GM18519 (cell line): Measurements from ENCODE around the gene CCN5.

ENCODE experiments used
- ATAC-seq: cut with Tn5 transposase; IDR thresholded peaks from one replicate; pipeline ENCODE4 v1.9.1; 2021; ENCODE audit warnings: mild to moderate bottlenecking, moderate library complexity; ENCODE audit not compliant: unreplicated experiment, low FRiP score

CCN5 gene

DNA sequence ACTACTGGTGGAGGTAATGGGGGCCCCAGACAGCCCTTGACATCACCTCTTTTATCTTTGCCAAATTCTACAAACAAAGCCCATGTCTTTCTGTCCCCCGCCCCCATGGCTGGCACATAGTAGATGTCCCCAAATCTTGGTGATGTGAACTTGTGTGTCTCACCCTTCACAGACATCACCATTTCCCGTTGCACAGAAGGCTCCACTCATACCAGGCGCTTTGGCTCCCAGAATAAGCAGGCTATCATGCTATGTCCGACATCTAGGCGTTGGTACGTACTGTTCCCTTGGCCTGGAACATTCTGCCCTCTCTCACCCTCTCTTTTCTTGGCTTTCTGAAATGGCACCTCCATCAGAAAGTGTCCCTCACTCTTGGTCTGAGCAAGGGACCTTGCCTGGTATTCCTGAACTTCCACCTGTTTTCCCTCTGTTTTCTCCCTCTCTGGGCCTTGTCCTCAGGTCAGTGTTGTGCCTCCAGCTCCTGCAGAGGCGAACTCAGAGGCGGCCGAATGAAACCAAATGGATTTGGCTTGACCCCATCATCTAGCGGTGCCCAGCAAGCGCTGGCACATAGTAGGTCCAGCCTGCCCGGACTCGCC, 968 bp upstream of the CCN5 start:
- ATAC-seq, result no peak

DNA sequence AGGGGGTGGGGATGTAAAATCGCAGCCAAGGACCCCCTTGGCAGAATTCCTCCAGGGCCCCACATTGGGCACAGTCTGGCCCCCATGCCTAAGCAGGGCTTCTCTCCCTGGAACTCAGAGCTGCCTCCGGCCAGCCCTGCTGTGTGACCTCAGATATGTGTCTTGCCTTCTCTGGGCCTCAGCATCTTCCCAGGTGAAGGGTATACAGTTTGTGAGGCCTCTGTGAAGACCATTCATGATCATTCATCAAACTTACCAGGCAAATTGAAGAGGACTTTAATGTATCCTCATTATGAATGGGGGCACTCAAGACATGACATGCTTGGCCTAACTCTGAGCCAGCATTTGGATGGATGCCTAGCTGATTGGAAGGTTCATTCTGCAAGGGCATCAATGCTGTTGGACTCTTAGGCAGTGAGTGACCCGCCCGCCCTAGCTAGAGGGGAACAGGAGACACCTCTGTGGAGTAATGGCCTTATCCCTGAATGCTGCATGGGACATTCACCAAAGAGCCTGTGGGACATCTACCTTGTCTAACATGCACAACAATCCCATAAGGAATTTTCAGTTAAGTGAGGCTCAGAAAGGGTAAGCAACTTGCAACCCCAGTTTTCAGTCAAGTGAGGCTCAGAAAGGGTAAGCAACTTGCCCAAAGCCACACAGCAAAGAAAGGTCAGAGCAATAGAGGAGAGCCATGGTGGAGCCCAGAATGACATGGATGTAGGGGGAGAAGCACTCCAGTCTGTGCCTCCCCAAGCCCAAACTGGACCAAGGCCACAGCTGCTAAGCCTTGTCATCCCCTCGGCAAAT, 535 bp downstream of the CCN5 start:
- no peak for ATAC-seq

DNA sequence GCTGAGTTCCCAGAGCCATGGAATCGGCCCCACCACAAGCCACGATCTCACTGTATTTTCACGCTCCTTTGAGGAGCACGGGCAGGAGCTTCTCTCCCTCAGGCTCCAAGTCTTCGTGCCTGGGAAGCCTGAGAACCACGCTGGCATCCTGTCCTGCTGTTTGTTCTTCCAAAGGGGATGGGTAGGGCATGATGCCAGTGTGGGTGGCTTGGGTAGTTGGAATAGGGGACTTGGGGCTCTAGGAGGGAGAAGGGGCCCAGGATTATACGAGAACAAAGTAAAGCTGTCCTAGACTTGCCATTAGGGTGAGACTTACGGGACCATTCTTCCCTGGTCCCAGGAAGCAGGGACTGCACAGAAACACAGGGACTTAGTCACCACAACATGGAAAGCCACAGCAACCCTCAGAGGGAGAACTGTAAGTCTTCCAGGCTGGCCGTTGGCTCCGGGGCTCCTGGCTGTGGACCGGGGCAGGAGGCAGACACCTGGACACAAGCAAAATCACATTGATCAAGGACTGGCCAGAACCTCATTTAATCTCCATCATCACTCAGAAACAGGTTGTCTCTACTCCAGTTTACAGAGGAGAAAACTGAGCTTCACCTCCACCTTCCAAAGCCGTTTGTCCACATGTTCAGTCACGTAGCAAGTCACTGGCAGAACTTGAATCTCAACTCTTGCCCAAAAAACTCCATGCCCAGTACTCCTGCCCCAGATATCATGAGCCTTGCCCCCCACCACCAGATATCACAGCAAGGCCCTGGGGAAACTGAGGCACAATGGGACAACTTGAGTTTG, 1.3 kb downstream of the CCN5 start:
- no peak for ATAC-seq

DNA sequence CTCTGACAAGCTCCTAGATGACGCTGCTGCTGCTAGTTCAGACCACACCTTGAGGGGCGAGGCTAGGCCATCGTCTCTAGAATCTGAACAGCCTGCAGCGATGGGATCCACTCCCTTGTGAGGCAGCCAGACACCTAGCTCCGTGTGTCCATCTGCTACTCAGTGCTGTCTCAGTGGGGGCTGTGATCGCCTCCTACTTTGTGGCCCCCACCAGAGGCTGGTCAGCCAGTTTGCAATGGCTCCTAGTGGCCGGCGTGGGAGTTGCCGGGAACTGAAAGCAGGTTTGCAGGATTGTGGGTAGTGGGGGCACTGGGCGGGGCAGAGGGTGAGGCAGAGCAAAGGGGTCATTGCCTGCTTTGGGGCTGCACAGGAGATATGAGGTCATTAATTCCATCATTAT, 2.8 kb downstream of the CCN5 start:
- no peak for ATAC-seq

DNA sequence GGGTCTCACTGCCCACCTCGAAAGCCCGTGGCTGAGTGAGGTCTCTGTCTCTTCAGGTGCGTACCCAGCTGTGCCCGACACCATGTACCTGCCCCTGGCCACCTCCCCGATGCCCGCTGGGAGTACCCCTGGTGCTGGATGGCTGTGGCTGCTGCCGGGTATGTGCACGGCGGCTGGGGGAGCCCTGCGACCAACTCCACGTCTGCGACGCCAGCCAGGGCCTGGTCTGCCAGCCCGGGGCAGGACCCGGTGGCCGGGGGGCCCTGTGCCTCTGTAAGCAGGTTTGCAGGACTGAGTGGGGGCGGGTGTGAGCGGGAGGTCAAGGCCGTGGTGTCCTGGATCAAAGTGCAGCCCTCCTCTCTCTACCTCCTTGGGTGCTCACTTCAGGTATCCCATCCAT, 4.7 kb downstream of the CCN5 start:
- no peak for ATAC-seq

DNA sequence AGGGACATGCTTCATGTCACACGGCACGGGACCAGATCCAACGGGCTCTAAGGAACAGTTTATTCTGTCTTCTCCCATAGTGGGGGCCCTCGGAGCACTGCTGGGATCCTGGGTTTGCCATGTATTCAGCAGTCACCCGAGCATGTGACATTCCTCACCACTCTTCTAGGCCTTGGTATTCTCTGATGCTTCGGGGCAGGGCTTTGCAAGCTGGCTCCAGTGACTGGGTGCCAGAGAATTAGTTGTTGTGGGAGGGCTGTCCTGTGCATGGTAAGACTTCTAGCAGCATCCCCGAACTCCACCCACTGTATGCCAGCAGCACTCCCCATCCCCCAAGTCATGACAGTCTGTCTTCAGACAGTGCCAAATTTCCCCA, 5.4 kb downstream of the CCN5 start:
- ATAC-seq, result no peak

DNA sequence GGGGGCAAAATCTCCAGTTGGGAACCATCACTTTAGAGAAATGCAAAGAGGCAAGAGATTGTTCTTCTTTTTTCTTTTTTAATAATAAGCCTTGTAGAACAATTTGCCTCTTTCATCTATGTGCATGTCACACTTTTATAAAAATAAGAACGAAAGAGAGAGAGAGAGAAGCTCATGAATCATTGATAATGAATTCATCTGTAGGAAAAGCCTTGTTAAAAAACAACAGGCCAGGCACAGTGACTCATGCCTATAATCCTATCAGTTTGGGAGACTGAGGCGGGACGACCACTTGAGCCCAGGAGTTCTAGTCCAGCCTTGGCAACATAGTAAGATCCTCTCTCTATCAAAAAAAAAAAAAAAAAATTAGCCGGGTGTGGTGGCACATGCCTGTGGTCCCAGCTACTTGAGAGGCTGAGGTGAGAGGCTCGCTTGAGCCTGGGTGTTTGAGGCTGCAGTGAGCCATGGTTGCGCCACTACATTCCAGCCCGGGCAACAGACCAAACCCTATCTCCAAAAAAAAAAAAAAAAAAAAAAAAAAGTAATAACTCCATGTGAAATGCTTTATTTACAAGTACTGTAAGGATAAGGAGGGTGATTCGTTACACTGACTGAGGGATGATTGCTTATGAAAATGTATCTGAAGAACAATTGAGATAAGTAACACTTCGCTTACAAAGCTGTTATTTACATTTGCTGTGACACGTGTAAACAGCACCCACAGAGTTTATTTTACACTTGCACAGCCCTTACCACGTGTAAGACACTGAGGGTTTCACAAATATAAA, 6.0 kb downstream of the CCN5 start:
- ATAC-seq, result no peak

DNA sequence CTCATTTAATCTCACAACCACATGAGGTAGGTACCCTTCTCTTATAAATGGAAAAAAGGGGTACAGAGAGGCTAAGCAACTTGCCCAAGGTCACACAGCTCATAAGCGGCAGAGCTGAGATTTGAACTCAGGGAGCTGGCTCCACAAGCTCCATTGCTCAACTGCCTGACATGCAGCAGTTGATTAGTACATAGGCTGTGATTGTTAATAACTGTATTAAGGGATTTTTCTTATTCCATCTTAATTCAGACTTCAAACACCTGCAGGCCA, 6.6 kb downstream of the CCN5 start:
- no peak for ATAC-seq

DNA sequence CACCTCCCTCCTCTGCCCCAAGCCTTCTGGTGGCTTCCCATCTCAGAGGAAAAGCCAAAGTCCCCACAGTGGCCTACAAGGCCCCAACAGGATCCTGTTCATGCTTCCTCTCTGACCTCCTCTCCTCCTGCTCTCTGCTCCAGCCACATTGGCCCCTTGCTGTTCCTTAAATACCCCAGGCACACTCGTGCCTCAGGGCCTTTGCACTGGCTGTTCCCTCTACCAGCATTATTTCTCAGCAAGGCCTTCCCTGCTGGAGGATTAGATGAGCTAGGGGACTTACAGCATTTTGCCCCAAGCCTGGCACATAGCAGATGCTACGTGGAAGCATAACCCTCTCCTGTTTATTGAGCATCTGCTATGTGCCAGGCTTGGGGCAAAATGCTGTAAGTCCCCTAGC, 7.8 kb downstream of the CCN5 start:
- ATAC-seq, result no peak

DNA sequence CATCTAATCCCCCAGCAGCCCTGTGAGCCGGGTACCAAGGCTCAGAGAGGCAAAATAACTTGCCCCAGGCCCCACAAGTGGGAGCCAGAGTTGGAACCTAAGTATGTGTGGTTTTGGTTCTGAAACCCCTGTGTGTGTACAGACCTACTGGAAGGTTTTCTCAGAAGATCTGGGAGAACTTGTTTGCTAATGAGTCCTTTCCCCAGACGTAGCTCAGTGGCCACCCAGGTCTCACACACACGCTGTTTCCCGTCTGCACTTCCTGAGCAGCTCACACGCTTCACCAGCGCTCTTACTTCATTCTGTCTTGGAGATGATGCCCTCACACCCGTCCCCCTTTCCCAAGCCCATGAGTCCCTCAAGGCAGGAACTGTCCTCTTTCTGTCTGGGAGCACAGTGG, 8.2 kb downstream of the CCN5 start:
- ATAC-seq, result no peak

DNA sequence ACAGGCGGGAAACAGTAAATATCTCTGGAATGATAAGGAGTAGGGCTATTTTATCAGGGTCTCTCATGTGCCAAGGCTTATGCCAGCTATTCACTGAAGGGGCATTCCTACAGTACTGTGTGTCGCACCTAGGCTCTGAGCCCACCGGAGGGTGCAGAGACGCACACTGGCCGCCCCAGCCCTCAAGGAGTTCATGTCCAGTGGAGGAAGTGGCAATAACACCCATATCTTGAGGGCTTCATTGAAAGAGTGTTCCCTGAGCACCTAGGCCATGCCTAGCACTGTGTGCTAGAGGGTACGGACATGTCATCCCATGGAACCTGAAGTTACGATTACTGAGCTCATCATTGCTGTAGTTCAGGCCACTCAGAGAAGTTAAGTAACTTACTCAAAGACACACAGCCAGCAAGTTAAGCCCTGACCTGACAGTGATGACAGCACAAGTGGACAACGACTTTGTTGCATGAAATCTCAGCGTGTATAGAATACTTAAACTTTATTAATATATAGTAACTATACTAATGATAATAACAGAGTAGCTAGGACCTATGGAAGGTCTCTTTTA, 8.7 kb downstream of the CCN5 start:
- ATAC-seq, result no peak

DNA sequence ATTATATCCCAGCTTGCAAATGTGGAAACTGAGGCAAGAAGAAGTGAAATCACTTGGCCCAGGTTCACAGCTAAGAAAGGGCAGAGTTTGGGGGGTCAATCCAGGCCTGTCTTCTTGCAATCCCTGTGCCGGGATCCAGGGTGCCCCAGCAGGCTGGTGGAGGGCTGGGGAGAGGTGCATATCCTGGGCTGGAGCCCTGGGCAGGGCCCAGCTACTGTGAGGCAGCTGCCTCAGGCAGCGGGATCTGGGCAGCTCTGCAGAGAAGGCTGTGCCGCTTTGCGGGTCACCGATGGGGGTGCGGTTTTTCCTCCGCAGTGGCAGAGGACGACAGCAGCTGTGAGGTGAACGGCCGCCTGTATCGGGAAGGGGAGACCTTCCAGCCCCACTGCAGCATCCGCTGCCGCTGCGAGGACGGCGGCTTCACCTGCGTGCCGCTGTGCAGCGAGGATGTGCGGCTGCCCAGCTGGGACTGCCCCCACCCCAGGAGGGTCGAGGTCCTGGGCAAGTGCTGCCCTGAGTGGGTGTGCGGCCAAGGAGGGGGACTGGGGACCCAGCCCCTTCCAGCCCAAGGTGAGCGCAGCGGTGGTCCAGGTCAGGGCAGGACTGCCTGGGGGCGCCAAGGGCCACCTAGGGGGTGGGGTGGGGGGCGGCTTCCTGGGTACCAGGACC, 9.4 kb downstream of the CCN5 start:
- no peak for ATAC-seq

DNA sequence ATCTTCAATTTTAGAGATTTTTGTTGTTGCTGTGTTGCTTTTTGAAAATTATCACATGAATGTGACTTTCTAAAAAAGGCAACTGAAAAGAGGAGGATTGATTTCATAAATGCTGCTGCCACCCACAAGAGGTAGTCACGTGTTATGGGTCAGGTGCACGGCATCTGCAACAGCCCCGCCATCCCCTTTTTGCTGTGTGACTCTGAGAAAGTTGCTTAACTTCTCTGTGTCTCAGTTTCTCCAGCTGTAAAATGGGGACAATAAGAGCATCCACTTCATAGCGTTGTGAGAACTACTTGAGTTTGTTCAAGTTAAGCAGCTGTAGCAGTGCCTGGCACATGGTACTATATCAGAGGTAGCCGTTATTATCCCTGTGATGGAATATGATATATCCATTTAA, 10.7 kb downstream of the CCN5 start:
- no peak for ATAC-seq

DNA sequence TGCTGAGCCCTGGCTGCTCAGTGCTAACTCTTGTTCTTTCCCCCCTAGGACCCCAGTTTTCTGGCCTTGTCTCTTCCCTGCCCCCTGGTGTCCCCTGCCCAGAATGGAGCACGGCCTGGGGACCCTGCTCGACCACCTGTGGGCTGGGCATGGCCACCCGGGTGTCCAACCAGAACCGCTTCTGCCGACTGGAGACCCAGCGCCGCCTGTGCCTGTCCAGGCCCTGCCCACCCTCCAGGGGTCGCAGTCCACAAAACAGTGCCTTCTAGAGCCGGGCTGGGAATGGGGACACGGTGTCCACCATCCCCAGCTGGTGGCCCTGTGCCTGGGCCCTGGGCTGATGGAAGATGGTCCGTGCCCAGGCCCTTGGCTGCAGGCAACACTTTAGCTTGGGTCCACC, 11.9 kb downstream of the CCN5 start:
- ATAC-seq, result no peak

DNA sequence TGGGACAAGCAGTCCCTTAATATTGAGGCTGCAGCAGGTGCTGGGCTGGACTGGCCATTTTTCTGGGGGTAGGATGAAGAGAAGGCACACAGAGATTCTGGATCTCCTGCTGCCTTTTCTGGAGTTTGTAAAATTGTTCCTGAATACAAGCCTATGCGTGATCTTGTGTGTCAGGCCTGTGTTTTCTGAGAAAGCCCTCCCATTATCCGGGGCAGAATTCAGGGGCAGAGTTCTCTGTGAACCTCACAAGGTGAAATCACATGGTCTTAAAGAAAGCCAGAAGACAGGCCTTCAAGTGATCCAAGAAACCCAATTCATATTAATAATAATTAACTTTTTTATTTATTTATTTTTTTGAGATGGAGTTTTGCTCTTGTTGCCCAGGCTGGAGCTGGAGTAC, 12.5 kb downstream of the CCN5 start:
- no peak for ATAC-seq

DNA sequence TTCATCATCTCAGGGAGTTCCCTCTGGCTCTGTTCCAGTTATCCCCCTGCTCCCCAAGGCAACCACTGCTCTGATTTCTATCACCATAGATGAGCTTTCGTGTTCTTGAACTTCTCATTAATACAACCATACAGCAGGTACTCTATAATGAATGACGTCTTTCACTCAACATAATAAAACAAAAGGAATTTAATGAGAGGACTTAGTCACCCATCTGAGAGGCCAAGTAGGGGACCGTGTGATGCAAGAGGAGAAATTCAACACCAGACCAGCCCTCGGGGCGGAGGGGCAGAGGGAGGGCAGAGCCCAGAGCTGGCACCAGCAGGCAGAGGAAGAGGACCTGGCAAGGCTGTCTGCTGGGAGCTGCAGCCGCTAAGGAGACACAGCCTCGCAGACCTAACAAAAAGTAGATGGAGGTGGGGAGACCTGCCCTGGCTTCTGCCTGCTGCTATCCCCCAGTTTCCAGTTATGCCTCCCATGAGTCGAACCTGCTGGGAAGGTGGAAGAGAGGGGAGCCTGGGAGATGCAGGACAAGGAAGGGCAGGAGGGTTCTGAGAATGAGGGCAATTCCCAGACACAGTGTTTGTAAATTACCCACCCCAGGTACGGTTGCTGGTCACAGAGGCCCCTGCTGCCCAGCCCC, 13.8 kb downstream of the CCN5 start:
- no peak for ATAC-seq

DNA sequence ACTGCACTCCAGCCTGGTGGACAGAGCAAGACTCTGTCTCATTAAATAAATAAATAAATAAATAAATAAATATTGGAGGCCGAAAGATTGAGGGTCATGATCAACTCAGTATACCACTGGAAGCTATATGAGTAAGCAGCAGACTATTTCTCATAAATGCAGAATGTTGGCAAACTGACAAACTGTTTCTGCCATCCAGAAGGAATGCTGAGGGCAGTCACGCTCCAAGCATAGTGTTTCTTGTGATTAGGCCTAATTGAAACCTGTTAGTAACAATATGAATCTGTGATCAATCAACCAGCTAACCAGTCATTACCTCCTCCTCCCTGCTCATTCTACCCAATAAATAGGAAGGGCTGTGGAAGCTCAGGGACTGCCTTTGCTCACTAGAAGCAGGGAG, 15.3 kb downstream of the CCN5 start:
- no peak for ATAC-seq

DNA sequence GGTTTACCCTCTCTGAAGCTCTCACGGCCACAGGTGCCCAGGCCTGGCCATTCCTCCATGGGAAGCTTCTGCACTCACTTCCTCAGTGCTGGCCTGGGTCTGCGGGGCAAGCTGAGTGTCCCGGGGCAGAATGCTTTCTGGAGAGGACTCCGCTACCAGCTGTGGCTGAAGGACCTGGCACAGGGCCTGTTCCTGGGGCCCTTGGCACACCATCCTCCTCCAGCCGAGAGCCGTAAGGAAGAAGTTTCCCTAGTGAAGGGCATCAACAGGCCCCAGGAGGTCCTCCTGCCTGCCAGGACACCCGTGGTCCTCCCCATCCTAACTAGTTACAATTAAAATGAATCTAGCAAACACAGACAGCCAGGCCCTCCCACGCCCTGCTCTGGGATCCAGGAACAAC, 16.5 kb downstream of the CCN5 start:
- ATAC-seq, result no peak

DNA sequence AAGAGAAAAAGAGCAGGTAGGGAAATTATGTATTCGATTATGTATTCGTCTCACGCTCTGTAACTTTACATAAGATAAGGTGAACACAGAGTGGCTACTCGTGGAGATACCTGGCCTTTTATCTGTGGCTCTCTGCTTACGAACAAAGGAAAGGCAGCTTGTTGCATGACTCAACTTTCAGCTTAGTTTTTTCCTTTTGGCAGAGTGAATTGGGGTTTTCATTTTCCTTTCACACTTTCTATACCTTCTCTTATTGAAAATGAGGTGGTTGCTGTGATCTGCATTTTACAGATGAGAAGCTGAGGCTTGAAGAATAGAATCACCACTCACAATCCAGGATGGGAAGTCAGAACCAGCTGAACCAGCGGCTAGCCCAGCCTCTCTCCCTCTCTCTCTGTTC, 17.2 kb downstream of the CCN5 start:
- no peak for ATAC-seq
